Kidney (tissue), 14 donors: ENCODE data around the gene LRRC8C. TPM values are rescaled to one million over a fixed set of nuclear protein-coding genes. Genes with fewer than 3 reads are reported as not detected.

ENCODE experiments used
- DNase-seq, 5 donors: peaks; one replicate each; pipeline ENCODE4 v3.0.0-alpha.2; 2013 to 2020
- FAIRE-seq: peaks from 2 replicates; lab custom pipeline; 2012; peaks lifted over from hg19 to GRCh38; lab: Jason Lieb, UNC
- H3K27ac ChIP-seq, 2 donors: one replicate each; pipeline ENCODE4 v1.7.0; 2013; ENCODE audit warnings: low read depth in 2 of 2, low read length in 2 of 2, inconsistent platforms in 1 of 2
- H3K27me3 ChIP-seq: one replicate; pipeline ENCODE4 v1.7.1; 2013; ENCODE audit warnings: low read length, inconsistent platforms; ENCODE audit not compliant: control insufficient read depth, insufficient read depth
- H3K36me3 ChIP-seq, 3 donors: one replicate each; pipeline versions ENCODE4 v1.7.0 to v1.7.1; 2013; ENCODE audit warnings: low read length in 3 of 3, control low read depth in 1 of 3, inconsistent platforms in 1 of 3; ENCODE audit not compliant: insufficient read depth in 3 of 3, control insufficient read depth in 2 of 3
- H3K4me1 ChIP-seq, 3 donors: one replicate each; pipeline versions ENCODE4 v1.7.0 to v1.7.1; 2013; ENCODE audit warnings: low read length in 3 of 3, inconsistent platforms in 1 of 3, low read depth in 1 of 3; ENCODE audit not compliant: control insufficient read depth in 2 of 3, insufficient read depth in 2 of 3
- H3K4me3 ChIP-seq, 3 donors: one replicate each; pipeline versions ENCODE4 v1.7.0 to v1.8.1; 2013; ENCODE audit warnings: low read length in 3 of 3, control low read depth in 1 of 3, inconsistent platforms in 1 of 3
- H3K9ac ChIP-seq, 3 donors: one replicate each; pipeline versions ENCODE4 v1.7.0 to v1.7.1; 2013; ENCODE audit warnings: low read length in 3 of 3, control low read depth in 1 of 3, inconsistent platforms in 1 of 3
- H3K9me3 ChIP-seq, 3 donors: one replicate each; pipeline versions ENCODE4 v1.7.0 to v1.7.1; 2013; ENCODE audit warnings: low read length in 3 of 3, control low read depth in 1 of 3, inconsistent platforms in 1 of 3; ENCODE audit not compliant: control insufficient read depth in 2 of 3, insufficient read depth in 1 of 3
- intact Hi-C: fragments of 100-400 bp; cut with DNase I; formaldehyde crosslinking; loops from one replicate; pipeline ENCODE4 v1.11.1; 2022
- polyA plus RNA-seq: library from polyadenylated mRNA; stranded (reverse); fragments of 350-450 nt; fragmentation: Illumina TruSeq; extraction: RNeasy Lipid Tissue Mini Kit (QIAGEN cat#74804); gene quantifications from one replicate; pipeline ENCODE4 v1.2.3, GENCODE V29; 2014; ENCODE audit warnings: low read depth, low replicate concordance; ENCODE audit not compliant: insufficient read depth
- total RNA-seq: library from RNA; stranded (reverse); fragmentation: NEBNext Ultra II Directional; extraction: Animal tissue kit (Norgen Biotek cat#: 25700); gene quantifications from one replicate; pipeline ENCODE4 v1.2.1, GENCODE V29; 2021
- TF ChIP-seq, protein P1 (sequence below): IDR thresholded peaks from 3 replicates; pipeline ENCODE4 v1.5.1; 2012; ENCODE audit warnings: mild to moderate bottlenecking, moderate library complexity, borderline replicate concordance; ENCODE audit not compliant: insufficient read depth; ENCODE audit errors: extremely low read depth
- donor health status: control.
- donor health status: control.
- donor health status: control.
- donor health status: control.
- donor health status: control.
- donor health status: DM: yes; HTN: yes; CAD: no.
- donor health status: Normal renal cell carcinoma (clear cell type).

Gene LRRC8C
- total and polyA plus RNA-seq, 2 donors from 2014 or later: 2.6 to 12.7 TPM

DNA sequence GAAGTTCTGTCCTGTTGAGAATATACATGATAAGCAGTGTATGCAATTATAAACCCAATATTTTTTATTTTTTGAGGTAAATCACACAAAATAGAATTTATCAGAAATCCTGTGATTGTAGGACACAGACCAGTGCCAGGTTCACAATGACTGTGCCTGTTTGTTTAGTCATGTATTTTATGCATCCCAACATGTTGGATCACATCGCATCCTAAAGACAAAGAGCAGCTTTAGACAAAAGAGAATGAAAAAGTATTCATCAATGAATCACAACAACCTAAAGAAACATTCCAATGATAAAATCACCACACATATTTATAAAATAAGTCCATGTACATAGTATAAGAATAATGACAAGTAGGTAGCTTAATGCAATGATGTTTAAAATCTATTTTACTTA, 134.7 kb downstream of the LRRC8C start:
- Histone ChIP-seq H3K9ac (no peak overlapping the region), H3K4me1 (peaks cover 0 to 4% (median 0%) of the 10 kb centered on the region in 3 donors), H3K4me3 (no peak overlapping the region), H3K9me3 (no peaks in the 10 kb centered on the region), H3K36me3 (no peaks in the 10 kb centered on the region), H3K27ac (no peak overlapping the region), H3K27me3 (no peaks in the 10 kb centered on the region)
- intact Hi-C loops: no loop called here
- FAIRE-seq (no peak), DNase-seq (no peak)
- TF ChIP-seq, protein P1, sequence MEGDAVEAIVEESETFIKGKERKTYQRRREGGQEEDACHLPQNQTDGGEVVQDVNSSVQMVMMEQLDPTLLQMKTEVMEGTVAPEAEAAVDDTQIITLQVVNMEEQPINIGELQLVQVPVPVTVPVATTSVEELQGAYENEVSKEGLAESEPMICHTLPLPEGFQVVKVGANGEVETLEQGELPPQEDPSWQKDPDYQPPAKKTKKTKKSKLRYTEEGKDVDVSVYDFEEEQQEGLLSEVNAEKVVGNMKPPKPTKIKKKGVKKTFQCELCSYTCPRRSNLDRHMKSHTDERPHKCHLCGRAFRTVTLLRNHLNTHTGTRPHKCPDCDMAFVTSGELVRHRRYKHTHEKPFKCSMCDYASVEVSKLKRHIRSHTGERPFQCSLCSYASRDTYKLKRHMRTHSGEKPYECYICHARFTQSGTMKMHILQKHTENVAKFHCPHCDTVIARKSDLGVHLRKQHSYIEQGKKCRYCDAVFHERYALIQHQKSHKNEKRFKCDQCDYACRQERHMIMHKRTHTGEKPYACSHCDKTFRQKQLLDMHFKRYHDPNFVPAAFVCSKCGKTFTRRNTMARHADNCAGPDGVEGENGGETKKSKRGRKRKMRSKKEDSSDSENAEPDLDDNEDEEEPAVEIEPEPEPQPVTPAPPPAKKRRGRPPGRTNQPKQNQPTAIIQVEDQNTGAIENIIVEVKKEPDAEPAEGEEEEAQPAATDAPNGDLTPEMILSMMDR: no peak

Other genes starting within 250 kb of the LRRC8C start
- gene LRRC8B, start 108.3 kb upstream of the LRRC8C start, total RNA-seq: 15.1 TPM
- 2.4 TPM for gene LRRC8B, start 108.3 kb upstream of the LRRC8C start, polyA plus RNA-seq
- gene LRRC8D, start 187.9 kb downstream of the LRRC8C start, total RNA-seq: 36.6 TPM
- gene LRRC8D, start 187.9 kb downstream of the LRRC8C start, polyA plus RNA-seq: 16.3 TPM